Measurements from ENCODE around the gene LIN28B.

LIN28B gene

DNA sequence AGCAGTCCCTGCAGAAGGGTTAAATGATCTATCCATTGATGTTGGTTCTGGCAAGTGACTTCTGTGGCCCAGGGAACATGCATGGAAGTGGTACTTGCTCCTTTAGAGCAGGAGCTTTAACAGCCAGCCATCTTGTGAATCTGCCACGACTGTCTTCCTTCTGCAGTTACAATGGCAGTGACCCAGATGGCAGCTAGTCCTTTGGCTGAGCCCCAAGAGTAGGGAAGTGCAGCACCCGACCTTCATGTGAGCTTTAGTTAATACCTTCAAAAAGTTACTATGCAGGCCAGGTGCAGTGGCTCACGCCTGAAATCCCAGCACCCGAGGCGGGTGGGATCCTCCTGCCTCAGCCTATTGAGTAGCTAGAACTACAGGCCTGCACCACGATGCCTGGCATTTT lies 156.5 kb downstream of the LIN28B start:
- no peak for DNase-seq

DNA sequence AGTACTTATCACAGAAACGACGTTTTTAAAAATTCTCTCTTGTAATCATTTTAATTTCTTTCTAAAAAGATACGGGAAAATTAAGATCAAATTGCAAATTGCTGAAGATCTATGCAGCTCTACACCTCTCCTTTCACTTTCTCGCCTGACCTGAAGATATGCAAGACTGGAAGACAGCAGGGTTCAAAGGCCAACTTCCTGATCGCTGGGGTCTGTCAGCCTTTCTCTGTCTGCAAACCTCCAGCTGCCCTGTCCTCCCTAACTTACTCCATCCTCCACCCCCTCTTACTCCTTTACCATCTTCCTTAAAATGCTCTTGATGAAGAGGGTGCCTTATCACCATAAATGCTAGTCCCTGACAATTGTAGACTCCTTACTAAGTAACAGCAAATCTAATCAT lies 159.2 kb downstream of the LIN28B start:
- no peak for DNase-seq

DNA sequence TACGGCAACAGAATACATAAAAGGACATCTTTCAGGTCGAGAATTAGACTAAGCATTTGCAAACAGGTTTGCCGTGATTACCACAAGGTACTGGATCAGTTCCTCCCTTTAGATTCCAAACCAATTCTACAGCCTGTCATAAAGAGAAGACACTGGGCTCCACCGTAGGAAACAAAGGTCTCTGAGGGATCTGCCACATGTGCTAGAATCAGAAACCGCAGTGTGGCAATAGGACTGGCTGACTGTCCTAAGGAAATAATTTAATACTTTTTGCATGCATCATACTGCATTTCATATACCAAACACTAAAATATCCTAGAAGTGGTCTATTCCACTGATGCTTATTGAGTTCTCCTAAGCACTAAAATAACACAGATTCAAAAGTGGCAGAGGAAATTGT lies 163.7 kb downstream of the LIN28B start:
- DNase-seq: no peak

DNA sequence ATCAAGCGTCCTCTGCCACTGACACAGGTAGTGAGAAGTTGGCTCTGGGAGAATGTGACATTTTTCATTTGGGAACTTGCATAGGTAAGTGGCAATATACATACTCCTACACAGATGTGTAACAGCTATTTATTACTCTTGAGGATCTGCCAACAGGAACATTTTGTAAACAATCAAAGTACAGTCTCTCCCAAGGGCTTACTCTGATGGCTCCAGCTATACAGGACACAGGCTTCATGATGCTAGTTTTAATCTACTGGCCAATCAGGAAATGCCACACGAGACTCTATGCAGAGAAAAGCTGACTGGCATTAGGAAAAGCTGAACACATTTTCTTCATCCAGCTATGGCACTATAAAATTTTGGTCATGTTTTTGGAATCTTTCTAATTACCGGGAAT lies 165.1 kb downstream of the LIN28B start:
- DNase-seq: no peak

DNA sequence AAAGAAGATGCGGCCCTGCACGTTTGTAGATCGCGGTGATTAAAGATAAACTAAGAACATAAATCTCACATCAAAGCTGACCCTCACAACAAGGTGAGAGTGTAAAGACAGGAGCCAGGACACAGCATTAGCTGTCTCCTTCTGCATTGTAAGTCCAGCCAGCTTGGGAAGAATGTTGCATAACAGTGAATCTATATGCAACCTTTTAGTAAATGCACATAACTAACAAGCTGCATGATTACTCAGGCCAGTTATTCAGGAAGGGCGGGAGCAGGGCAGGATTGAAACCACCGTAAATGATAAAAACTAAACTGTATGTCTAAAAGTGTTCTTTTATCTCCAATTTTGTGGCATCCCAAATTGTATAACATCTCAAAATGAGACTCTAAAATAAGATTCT lies 165.8 kb downstream of the LIN28B start:
- DNase-seq: no peak

Measured in MV-4-11 (cell line).